Astrocyte (in vitro differentiated cells and primary cell): ENCODE data around the gene IL17RD. TPM values are rescaled to one million over a fixed set of nuclear protein-coding genes. Genes with fewer than 3 reads are reported as not detected.

Source experiments
- DNase-seq: peaks from one replicate; pipeline ENCODE4 v3.0.0-alpha.2; 2010; ENCODE audit warnings: low read depth
- FAIRE-seq: peaks from 2 replicates; lab custom pipeline; 2011; peaks lifted over from hg19 to GRCh38; lab: Jason Lieb, UNC
- H2AFZ ChIP-seq: 2 replicates; pipeline ENCODE4 v1.6.0; 2012; ENCODE audit warnings: low read depth, low read length, inconsistent platforms
- H3K27ac ChIP-seq: 2 replicates; pipeline ENCODE4 v1.5.1; 2011; ENCODE audit warnings: low read depth, low read length, inconsistent platforms
- H3K27me3 ChIP-seq: 2 replicates; pipeline ENCODE4 v1.6.0; 2011; ENCODE audit warnings: low read length, inconsistent platforms; ENCODE audit not compliant: insufficient read depth
- H3K36me3 ChIP-seq: 2 replicates; pipeline ENCODE4 v1.5.1; 2011; ENCODE audit warnings: low read length, inconsistent platforms; ENCODE audit not compliant: insufficient read depth
- H3K4me1 ChIP-seq: 2 replicates; pipeline ENCODE4 v1.5.1; 2011; ENCODE audit warnings: low read length, inconsistent platforms; ENCODE audit not compliant: insufficient read depth
- H3K4me2 ChIP-seq: 2 replicates; pipeline ENCODE4 v1.6.0; 2012; ENCODE audit warnings: low read length, inconsistent platforms
- H3K4me3 ChIP-seq: 2 replicates; pipeline ENCODE4 v1.5.1; 2011; ENCODE audit warnings: low read depth, mild to moderate bottlenecking, low read length, inconsistent platforms; ENCODE audit not compliant: insufficient read depth
- H3K79me2 ChIP-seq: 2 replicates; pipeline ENCODE4 v1.6.0; 2012; ENCODE audit warnings: mild to moderate bottlenecking, low read length, inconsistent platforms; ENCODE audit not compliant: insufficient read depth
- H3K9ac ChIP-seq: 2 replicates; pipeline ENCODE4 v1.6.0; 2012; ENCODE audit warnings: mild to moderate bottlenecking, low read length, inconsistent platforms
- H3K9me3 ChIP-seq: 2 replicates; pipeline ENCODE4 v1.5.1; 2012; ENCODE audit warnings: low read depth, mild to moderate bottlenecking, low read length, inconsistent platforms; ENCODE audit not compliant: insufficient read depth
- H4K20me1 ChIP-seq: 2 replicates; pipeline ENCODE4 v1.6.0; 2012; ENCODE audit warnings: low read length, inconsistent platforms; ENCODE audit not compliant: insufficient read depth
- H3K27ac Mint-ChIP-seq: one replicate; pipeline ENCODE4 v1.8.0; 2021; ENCODE audit warnings: mild to moderate bottlenecking, mixed read lengths; ENCODE audit not compliant: unreplicated experiment
- H3K27me3 Mint-ChIP-seq: one replicate; pipeline ENCODE4 v1.8.0; 2021; ENCODE audit warnings: low read depth, mixed read lengths; ENCODE audit not compliant: unreplicated experiment
- H3K36me3 Mint-ChIP-seq: one replicate; pipeline ENCODE4 v1.8.0; 2021; ENCODE audit warnings: low read depth, mixed read lengths; ENCODE audit not compliant: unreplicated experiment
- H3K4me1 Mint-ChIP-seq: one replicate; pipeline ENCODE4 v1.8.0; 2021; ENCODE audit warnings: low read depth, mixed read lengths; ENCODE audit not compliant: unreplicated experiment
- H3K4me3 Mint-ChIP-seq: one replicate; pipeline ENCODE4 v1.8.0; 2021; ENCODE audit warnings: mild to moderate bottlenecking, moderate library complexity, mixed read lengths; ENCODE audit not compliant: unreplicated experiment
- H3K9me3 Mint-ChIP-seq: one replicate; pipeline ENCODE4 v1.8.0; 2021; ENCODE audit warnings: mild to moderate bottlenecking, mixed read lengths; ENCODE audit not compliant: unreplicated experiment
- CTCF ChIP-seq: IDR thresholded peaks from 2 replicates; pipeline ENCODE4 v1.5.1; 2011; ENCODE audit warnings: low read depth, mild to moderate bottlenecking, inconsistent platforms, low read length, moderate library complexity; ENCODE audit not compliant: insufficient read depth
- EZH2 ChIP-seq: IDR thresholded peaks from 2 replicates; pipeline ENCODE4 v1.6.1; 2012; ENCODE audit warnings: mild to moderate bottlenecking, low read length, inconsistent platforms; ENCODE audit not compliant: insufficient read depth
- total RNA-seq: library from RNA; stranded (reverse); gene quantifications from 2 replicates; pipeline ENCODE4 v1.2.1, GENCODE V29; 2021

The IL17RD gene
- total RNA-seq, 1 donor from 2014 or later = 13.0 TPM

DNA sequence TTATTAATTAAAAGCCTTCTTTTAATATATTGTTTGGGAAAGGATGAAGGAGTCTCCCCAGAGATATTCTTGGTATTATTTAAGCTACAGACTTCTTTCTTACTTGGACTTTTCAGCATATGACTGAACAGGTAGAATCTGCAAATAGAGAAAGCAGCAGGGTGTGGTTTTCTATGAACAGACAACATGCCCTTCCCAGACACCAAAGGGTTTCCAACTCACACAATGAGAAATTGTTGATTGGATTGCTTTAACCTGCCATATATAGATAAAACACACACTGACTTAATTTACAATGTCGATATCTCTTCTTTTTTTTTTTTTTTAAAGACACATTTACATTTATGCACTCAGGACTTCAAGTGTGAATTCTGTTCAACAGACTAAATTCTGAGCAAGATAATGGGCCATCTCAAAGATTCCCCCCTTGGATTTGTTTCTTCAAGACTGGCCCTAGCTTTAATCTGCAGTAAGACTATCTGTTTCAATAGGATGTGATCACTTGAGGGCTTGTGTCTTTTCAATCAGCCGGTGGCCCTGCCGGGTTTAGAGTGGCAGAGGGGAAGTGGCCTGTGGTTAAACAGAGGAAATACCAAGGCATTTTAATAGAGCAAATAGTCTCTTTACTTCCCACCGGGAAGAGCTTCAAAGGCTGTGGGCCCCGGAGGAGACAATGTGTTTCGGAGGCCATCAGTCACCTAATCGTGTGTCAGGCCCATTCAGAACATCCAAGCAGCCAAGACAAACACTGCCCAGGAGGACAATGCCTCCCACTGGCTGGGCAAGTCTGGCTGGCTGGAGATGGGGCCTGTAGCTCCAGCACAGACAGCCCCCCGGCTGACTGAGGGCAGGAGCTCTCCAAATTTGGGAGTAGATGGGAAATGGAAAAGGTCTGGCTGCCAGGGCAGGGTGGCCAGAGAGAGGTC is 6.1 kb downstream of the IL17RD start:
- no peak overlapping the region for H3K9ac ChIP-seq
- H3K9me3 Mint-ChIP-seq = no peaks in the 10 kb centered on the region
- H3K4me1 Mint-ChIP-seq = peaks cover 19% of the 10 kb centered on the region
- no peaks in the 10 kb centered on the region for H3K9me3 ChIP-seq
- H3K27me3 Mint-ChIP-seq = peaks cover 13% of the 10 kb centered on the region
- H3K36me3 ChIP-seq = no peaks in the 10 kb centered on the region
- peaks cover 30% of the 10 kb centered on the region for H3K4me1 ChIP-seq
- no peaks in the 10 kb centered on the region for H3K27me3 ChIP-seq
- DNase-seq (no peak), FAIRE-seq (no peak)
- TF ChIP-seq CTCF = no peak
- TF ChIP-seq EZH2 = no peak
- peak overlapping the region; percentile 65 for H3K4me2 ChIP-seq
- no peak overlapping the region for H2AFZ ChIP-seq
- H3K4me3 ChIP-seq = no peak overlapping the region
- no peaks in the 10 kb centered on the region for H3K36me3 Mint-ChIP-seq
- H4K20me1 ChIP-seq = peaks cover 23% of the 10 kb centered on the region
- H3K27ac ChIP-seq = no peak overlapping the region
- H3K79me2 ChIP-seq = peaks cover 55% of the 10 kb centered on the region
- peak overlapping the region; percentile 30 for H3K27ac Mint-ChIP-seq
- peak overlapping the region; percentile 62 for H3K4me3 Mint-ChIP-seq

GRCh38 chr3:57158325-57158724 is 6.8 kb downstream of the IL17RD start:
- Mint-ChIP-seq H3K27me3 (peaks cover 13% of the 10 kb centered on the region), H3K4me3 (no peak overlapping the region), H3K36me3 (no peaks in the 10 kb centered on the region), H3K9me3 (no peaks in the 10 kb centered on the region), H3K4me1 (peaks cover 19% of the 10 kb centered on the region), H3K27ac (no peak overlapping the region)
- DNase-seq (no peak), FAIRE-seq (no peak)
- peaks cover 23% of the 10 kb centered on the region for H4K20me1 ChIP-seq
- no peak overlapping the region for H3K9ac ChIP-seq
- no peak overlapping the region for H2AFZ ChIP-seq
- H3K9me3 ChIP-seq = no peaks in the 10 kb centered on the region
- TF ChIP-seq CTCF = no peak
- TF ChIP-seq EZH2 = no peak
- H3K79me2 ChIP-seq = peaks cover 52% of the 10 kb centered on the region
- no peaks in the 10 kb centered on the region for H3K36me3 ChIP-seq
- H3K4me2 ChIP-seq = no peak overlapping the region
- H3K4me3 ChIP-seq = no peak overlapping the region
- no peaks in the 10 kb centered on the region for H3K27me3 ChIP-seq
- no peak overlapping the region for H3K27ac ChIP-seq
- peaks cover 27% of the 10 kb centered on the region for H3K4me1 ChIP-seq

- H3K4me1 Mint-ChIP-seq = peaks cover 17% of the 10 kb centered on the region
- FAIRE-seq (no peak), DNase-seq (no peak)
- H3K79me2 ChIP-seq = peaks cover 45% of the 10 kb centered on the region
- TF ChIP-seq EZH2 (no peak), CTCF (no peak)
- H3K27me3 Mint-ChIP-seq = peaks cover 10% of the 10 kb centered on the region
- no peak overlapping the region for H3K4me3 Mint-ChIP-seq
- H2AFZ ChIP-seq = no peak overlapping the region
- H3K36me3 ChIP-seq = no peaks in the 10 kb centered on the region
- peaks cover 16% of the 10 kb centered on the region for H4K20me1 ChIP-seq
- H3K4me1 ChIP-seq = peaks cover 32% of the 10 kb centered on the region
- H3K27ac ChIP-seq = no peak overlapping the region
- H3K4me3 ChIP-seq = no peak overlapping the region
- no peaks in the 10 kb centered on the region for H3K9me3 Mint-ChIP-seq
- H3K4me2 ChIP-seq = peak overlapping the region; percentile 12
- no peak overlapping the region for H3K27ac Mint-ChIP-seq
- H3K9ac ChIP-seq = no peak overlapping the region
- H3K36me3 Mint-ChIP-seq = no peaks in the 10 kb centered on the region
- H3K27me3 ChIP-seq = no peaks in the 10 kb centered on the region
- no peaks in the 10 kb centered on the region for H3K9me3 ChIP-seq
Measured at GRCh38 chr3:57157545-57157944, 7.6 kb downstream of the IL17RD start.
